DND-41 (cell line): Measurements from ENCODE around the gene UGP2.

Experiments used
- CTCF ChIP-seq: IDR thresholded peaks from 2 replicates; pipeline ENCODE4 v1.5.1; 2012; ENCODE audit warnings: borderline replicate concordance, low read length, moderate library complexity, mild to moderate bottlenecking; ENCODE audit not compliant: poor library complexity, severe bottlenecking; ENCODE audit errors: extremely low read depth
- EZH2 ChIP-seq: IDR thresholded peaks from 3 replicates; pipeline ENCODE4 v1.6.1; 2012; ENCODE audit warnings: borderline replicate concordance, low read depth, mild to moderate bottlenecking, moderate library complexity, low read length, inconsistent platforms; ENCODE audit not compliant: severe bottlenecking

- TF ChIP-seq EZH2 = no peak
- TF ChIP-seq CTCF = no peak
These were observed 85.1 kb downstream of the UGP2 start for GRCh38 chr2:63926815-63927214.
